GM21360 (cell line): ENCODE results near the gene CSTB.

Source experiments
- ATAC-seq: cut with Tn5 transposase; IDR thresholded peaks from one replicate; pipeline ENCODE4 v1.9.1; 2021; ENCODE audit warnings: mild to moderate bottlenecking, moderate library complexity; ENCODE audit not compliant: unreplicated experiment

Gene CSTB

GRCh38 chr21:43733529-43734071 lies 42.5 kb downstream of the CSTB start:
- ATAC-seq: no peak

GRCh38 chr21:43733060-43733459 lies 43.0 kb downstream of the CSTB start:
- no peak for ATAC-seq

GRCh38 chr21:43731891-43732711 lies 44.0 kb downstream of the CSTB start:
- no peak for ATAC-seq

GRCh38 chr21:43731476-43731875 lies 44.6 kb downstream of the CSTB start:
- no peak for ATAC-seq

- ATAC-seq: peak; percentile 56
Measured at GRCh38 chr21:43728467-43729390, 47.4 kb downstream of the CSTB start.

- ATAC-seq: no peak
Measured at GRCh38 chr21:43728154-43728466, 48.0 kb downstream of the CSTB start.

GRCh38 chr21:43727519-43728153 lies 48.5 kb downstream of the CSTB start:
- ATAC-seq: no peak

GRCh38 chr21:43726686-43727518 lies 49.2 kb downstream of the CSTB start:
- no peak for ATAC-seq
